Natural killer cell (primary cell): ENCODE measurements around the gene ANTXR2. TPM values are rescaled to one million over a fixed set of nuclear protein-coding genes. Genes with fewer than 3 reads are reported as not detected.

Experiments used
- ATAC-seq, 3 donors: fragments of 150-1000 bp in 2 of 3; fragments of 200-7000 bp in 1 of 3; cut with Tn5 transposase; 1 replicate in 1 of 3; 2 replicates in 2 of 3; pipeline ENCODE4 v1.10.0; 2021; ENCODE audit warnings: mild to moderate bottlenecking in 2 of 3, moderate library complexity in 2 of 3
- DNase-seq, 2 donors: peaks; one replicate each; pipeline versions ENCODE4 v3.0.0 to v3.0.0-alpha.2; 2013 to 2021; ENCODE audit warnings: mixed read lengths in 1 of 2
- H3K27ac ChIP-seq: one replicate; pipeline ENCODE4 v1.5.1; 2013; ENCODE audit warnings: mild to moderate bottlenecking, low read length
- H3K27me3 ChIP-seq: one replicate; pipeline ENCODE4 v1.6.1; 2013; ENCODE audit warnings: low read length; ENCODE audit not compliant: control insufficient read depth, insufficient read depth
- H3K36me3 ChIP-seq: one replicate; pipeline ENCODE4 v1.6.1; 2013; ENCODE audit warnings: low read length; ENCODE audit not compliant: control insufficient read depth, insufficient read depth
- H3K4me1 ChIP-seq: one replicate; pipeline ENCODE4 v1.6.1; 2013; ENCODE audit warnings: low read length; ENCODE audit not compliant: control insufficient read depth, insufficient read depth
- H3K4me3 ChIP-seq: one replicate; pipeline ENCODE4 v1.5.1; 2013; ENCODE audit warnings: low read length
- H3K9me3 ChIP-seq: one replicate; pipeline ENCODE4 v1.6.1; 2013; ENCODE audit warnings: low read length; ENCODE audit not compliant: control insufficient read depth, insufficient read depth
- H3K27ac Mint-ChIP-seq, 2 donors: one replicate each; pipeline ENCODE4 v1.8.0; 2022; ENCODE audit warnings: mild to moderate bottlenecking in 2 of 2, mixed read lengths in 2 of 2, moderate library complexity in 1 of 2
- H3K27me3 Mint-ChIP-seq, 2 donors: one replicate each; pipeline ENCODE4 v1.8.0; 2022; ENCODE audit warnings: low read depth in 2 of 2, mixed read lengths in 2 of 2
- H3K36me3 Mint-ChIP-seq: one replicate; pipeline ENCODE4 v1.8.0; 2022; ENCODE audit warnings: mixed read lengths
- H3K4me1 Mint-ChIP-seq, 2 donors: one replicate each; pipeline ENCODE4 v1.8.0; 2022; ENCODE audit warnings: mixed read lengths in 2 of 2
- H3K4me3 Mint-ChIP-seq: one replicate; pipeline ENCODE4 v1.8.0; 2022; ENCODE audit warnings: mild to moderate bottlenecking, moderate library complexity, mixed read lengths
- H3K9me3 Mint-ChIP-seq, 2 donors: one replicate each; pipeline ENCODE4 v1.8.0; 2022; ENCODE audit warnings: mixed read lengths in 2 of 2
- CTCF ChIP-seq: fragments of 200-600 bp; IDR thresholded peaks from one replicate; pipeline ENCODE4 v1.8.0; 2022; ENCODE audit warnings: antibody characterized with exemption
- WGBS: methylation state at CpG from one replicate; pipeline ENCODE4 v1.1.7; 2013; ENCODE audit warnings: missing lambda C conversion rate; ENCODE audit not compliant: insufficient coverage; 5-methylcytosine and 5-hydroxymethylcytosine counted together
- intact Hi-C: fragments of 100-400 bp; cut with micrococcal nuclease; formaldehyde crosslinking; loops from one replicate; pipeline ENCODE4 v1.14.2; 2022
- total RNA-seq, 4 donors: library from RNA; stranded (reverse); fragments of 120-200 nt in 1 of 4; gene quantifications; one replicate each; pipeline versions ENCODE4 v1.2.3 to v1.2.4, GENCODE V29; 2013 to 2022

The ANTXR2 gene
- total RNA-seq, 3 donors from 2014 or later (not counting 1 experiment from before 2014, with no cell fraction given): 7.8 to 28.3 (median 10.0) TPM

GRCh38 chr4:79979785-79980437 is 93.1 kb downstream of the ANTXR2 start:
- Mint-ChIP-seq H3K36me3 (peaks cover 7% of the 10 kb centered on the region), H3K4me1 (no peaks in the 10 kb centered on the region), H3K27me3 (no peaks in the 10 kb centered on the region), H3K27ac (no peak overlapping the region), H3K9me3 (no peaks in the 10 kb centered on the region), H3K4me3 (no peak overlapping the region)
- H3K4me1 ChIP-seq: no peaks in the 10 kb centered on the region
- no peak for TF ChIP-seq CTCF
- H3K9me3 ChIP-seq: no peaks in the 10 kb centered on the region
- no peak overlapping the region for H3K4me3 ChIP-seq
- H3K36me3 ChIP-seq: peaks cover 12% of the 10 kb centered on the region
- DNase-seq (no peak), ATAC-seq (no peak)
- H3K27me3 ChIP-seq: no peaks in the 10 kb centered on the region
- H3K27ac ChIP-seq: no peak overlapping the region
- WGBS: no CpG with 5 or more reads among the region's 1 CpG
- intact Hi-C loops: no loop called here

- Histone ChIP-seq H3K27ac (no peak overlapping the region), H3K9me3 (no peaks in the 10 kb centered on the region), H3K4me3 (no peak overlapping the region), H3K36me3 (peaks cover 12% of the 10 kb centered on the region), H3K27me3 (no peaks in the 10 kb centered on the region), H3K4me1 (no peaks in the 10 kb centered on the region)
- WGBS: 97% methylated on average over 5 of the region's 7 CpGs
- no peaks in the 10 kb centered on the region for H3K9me3 Mint-ChIP-seq
- peaks cover 7% of the 10 kb centered on the region for H3K36me3 Mint-ChIP-seq
- ATAC-seq (no peak), DNase-seq (no peak)
- intact Hi-C loops: no loop called here
- no peak for TF ChIP-seq CTCF
- H3K27me3 Mint-ChIP-seq: no peaks in the 10 kb centered on the region
- no peaks in the 10 kb centered on the region for H3K4me1 Mint-ChIP-seq
- H3K4me3 Mint-ChIP-seq: no peak overlapping the region
- H3K27ac Mint-ChIP-seq: no peak overlapping the region
Observed at GRCh38 chr4:79977131-79977840, 95.7 kb downstream of the ANTXR2 start.

GRCh38 chr4:79964400-79965211 is 108.4 kb downstream of the ANTXR2 start:
- Mint-ChIP-seq H3K27ac (no peak overlapping the region), H3K4me1 (no peaks in the 10 kb centered on the region), H3K4me3 (no peak overlapping the region), H3K27me3 (no peaks in the 10 kb centered on the region), H3K36me3 (no peaks in the 10 kb centered on the region), H3K9me3 (no peaks in the 10 kb centered on the region)
- Histone ChIP-seq H3K36me3 (peaks cover 2% of the 10 kb centered on the region), H3K27ac (no peak overlapping the region), H3K9me3 (no peaks in the 10 kb centered on the region), H3K4me3 (no peak overlapping the region), H3K4me1 (no peaks in the 10 kb centered on the region), H3K27me3 (no peaks in the 10 kb centered on the region)
- intact Hi-C loops: no loop called here
- WGBS: 96% methylated on average over 60 of the region's 60 CpGs
- TF ChIP-seq CTCF: no peak
- DNase-seq: no peak
- no peak for ATAC-seq
